ENCODE measurements around the gene YWHAH.
A peak's percentile ranks its signal among the peaks of the same experiment; 100 is the strongest.

The YWHAH gene

DNA sequence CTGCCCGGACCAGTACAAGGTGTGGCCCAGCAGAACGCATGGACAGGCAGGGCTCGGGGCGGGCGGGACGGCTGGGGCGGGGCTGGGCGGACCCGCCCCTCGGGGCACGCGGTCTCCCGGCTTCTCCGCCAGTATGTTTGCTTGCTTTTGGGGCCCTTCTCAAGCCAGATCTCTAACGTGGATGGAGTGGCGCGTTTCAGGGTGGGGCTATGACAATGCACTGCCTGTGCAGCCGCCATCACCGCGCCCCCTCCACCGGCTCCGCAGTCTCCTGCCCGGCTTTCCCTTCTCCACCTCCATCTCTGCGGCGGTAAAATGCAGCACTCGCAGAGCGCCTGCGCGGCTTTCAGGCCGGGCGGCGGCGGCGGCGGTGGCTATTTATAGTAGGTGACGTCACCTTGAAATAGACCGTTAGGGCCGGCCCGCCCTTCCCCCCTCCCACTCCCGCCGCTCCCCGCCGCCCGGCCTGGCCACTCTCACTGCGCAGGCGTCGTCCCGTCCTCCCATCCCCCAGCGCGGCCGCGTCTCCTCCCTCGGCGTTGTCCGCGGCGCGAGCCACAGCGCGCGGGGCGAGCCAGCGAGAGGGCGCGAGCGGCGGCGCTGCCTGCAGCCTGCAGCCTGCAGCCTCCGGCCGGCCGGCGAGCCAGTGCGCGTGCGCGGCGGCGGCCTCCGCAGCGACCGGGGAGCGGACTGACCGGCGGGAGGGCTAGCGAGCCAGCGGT is at the start of gene YWHAH:
Gene YWHAH, plus strand, starts transcription at position 558 of the 722 bp plus-strand sequence. CDS start 199 bp downstream, outside the sequence.
- DNase-seq (ENCODE audit: low spot score): peak; percentile 94

DNA sequence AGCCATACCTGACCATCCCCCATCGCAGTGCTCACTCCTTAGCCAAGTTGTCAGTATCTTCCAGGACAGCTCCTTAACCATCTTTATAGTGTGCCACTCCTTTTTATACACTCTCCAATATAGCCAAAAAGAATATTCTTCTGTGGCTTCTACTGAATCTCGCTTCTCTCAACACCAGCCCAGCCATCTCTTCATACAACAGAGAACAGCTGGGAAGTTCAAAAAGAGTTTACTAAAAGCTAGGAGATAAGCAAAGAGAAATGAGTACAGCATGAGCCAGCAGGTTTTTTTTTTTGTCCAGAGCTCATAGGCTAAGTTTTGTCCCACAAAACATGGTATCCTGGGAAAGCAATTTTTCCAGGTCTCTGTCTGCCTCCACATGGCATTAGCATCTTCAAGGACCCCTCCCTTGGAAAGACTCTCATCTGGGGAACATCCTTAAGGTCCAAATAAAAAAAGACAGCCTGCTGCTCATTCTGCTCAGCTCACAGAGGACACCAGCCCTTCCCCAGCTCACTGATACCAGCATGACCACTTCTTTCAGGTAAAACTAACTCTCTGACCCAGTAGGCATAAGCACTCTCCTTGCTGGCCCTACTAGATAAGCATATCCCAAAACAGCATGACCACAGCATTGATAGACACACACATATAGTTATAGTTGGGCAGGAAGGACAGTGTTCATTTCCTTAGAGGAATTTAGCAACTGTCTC is 48.8 kb upstream of the YWHAH start:
- no peak for DNase-seq (ENCODE audit: low spot score)

DNA sequence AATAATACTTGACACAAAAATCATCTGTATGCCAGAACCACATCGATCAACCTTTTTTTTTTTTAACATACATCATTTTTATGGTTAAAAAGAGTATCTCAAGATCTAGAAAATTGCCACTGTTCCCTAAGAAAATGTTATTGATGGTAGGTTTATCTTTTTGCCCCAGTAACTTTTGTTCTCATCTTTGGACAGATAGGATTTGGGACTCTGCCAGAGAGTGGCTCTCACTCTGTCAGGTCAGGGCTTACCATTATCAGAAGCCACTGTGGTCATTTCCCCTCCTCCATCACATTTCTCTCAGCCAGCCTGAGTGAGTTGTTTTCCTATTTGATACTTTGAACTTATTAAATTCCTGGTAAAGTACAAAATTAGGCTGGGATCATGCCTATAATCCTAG is 47.9 kb upstream of the YWHAH start:
- no peak for DNase-seq (ENCODE audit: low spot score)

DNA sequence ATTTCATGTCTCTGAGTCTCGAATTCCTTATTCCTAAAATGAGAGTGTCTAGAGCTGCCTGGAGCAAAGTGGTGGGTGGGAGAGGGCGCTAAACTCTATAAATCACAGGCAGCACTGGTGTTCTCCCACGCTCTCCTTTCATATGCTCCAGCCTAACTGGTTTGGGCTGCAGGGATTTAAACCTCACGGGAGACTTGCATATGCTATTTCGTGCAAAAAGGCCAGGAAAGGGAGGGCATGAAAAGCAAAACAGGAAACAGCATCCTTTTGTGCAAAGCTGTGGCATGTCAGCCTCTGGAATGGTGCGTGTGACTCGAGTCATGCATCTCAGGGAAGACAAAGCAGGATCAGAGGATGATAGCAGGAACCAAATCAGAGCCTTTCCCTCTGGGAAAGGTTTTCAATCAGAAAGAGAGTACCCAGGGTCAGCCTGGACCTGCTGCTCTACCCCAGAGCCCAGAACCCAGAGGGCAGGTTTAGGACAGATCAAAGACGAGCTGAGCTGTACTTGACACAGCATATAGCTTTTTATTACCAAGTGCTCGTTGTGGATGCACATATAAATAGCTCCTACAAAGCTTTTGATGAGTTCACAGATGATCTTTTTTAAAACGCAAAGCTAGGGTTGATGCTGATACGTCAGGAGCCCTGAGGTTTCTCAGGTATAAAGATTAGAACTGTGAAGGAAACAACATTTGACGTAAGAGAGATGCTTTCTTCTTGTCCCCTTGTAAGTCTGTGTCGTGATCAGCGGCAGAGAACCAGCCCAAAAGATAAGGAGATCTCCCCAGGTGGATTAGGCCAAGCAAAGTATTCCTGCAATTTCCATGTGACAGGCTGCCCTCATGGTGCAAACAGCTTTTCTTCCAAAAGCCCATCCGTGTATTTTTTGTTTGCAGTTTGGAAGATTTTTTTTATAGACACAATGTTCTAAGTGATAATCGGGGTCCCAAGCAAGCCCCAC is 46.2 kb upstream of the YWHAH start:
- DNase-seq (ENCODE audit: low spot score): peak; percentile 72

DNA sequence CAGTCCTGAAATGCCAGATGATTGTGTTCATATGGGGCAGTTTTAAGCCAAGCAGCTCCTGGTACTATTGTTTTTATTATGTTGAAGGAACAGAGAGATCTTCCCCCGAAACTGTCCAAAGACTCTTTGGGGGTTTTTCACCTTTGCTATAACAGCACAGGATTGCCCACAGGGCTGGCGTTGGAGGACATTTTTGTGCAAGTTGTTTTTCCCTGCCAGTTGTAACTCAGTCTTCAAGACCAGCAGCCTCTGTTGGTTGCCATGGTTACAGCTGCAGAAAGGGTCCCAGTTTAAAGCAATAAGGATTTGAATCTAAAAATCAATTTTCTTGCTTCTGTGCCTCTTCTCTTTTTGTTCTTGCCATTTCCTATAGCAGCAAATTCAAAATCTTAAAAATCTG is 45.4 kb upstream of the YWHAH start:
- DNase-seq (ENCODE audit: low spot score): peak; percentile 67

DNA sequence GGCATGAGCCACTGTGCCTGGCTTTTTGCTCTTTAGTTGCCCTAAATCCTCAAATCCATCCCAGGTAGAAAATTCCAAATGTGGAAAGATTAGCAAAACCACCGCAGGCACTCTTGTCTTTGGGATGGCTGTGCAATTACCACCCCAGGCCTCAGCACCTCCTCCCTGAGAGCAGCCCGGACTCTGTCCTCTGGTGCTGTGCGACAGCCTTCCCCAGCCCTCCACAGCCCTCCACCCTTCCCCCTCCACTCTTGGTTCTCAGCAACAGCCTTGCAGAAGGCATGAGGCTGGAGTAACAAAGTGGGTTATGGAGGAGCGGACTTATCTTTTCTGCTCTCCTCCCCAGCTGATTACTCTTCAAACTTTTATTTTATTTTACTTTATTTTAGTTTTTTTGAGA is 44.7 kb upstream of the YWHAH start:
- no peak for DNase-seq (ENCODE audit: low spot score)

DNA sequence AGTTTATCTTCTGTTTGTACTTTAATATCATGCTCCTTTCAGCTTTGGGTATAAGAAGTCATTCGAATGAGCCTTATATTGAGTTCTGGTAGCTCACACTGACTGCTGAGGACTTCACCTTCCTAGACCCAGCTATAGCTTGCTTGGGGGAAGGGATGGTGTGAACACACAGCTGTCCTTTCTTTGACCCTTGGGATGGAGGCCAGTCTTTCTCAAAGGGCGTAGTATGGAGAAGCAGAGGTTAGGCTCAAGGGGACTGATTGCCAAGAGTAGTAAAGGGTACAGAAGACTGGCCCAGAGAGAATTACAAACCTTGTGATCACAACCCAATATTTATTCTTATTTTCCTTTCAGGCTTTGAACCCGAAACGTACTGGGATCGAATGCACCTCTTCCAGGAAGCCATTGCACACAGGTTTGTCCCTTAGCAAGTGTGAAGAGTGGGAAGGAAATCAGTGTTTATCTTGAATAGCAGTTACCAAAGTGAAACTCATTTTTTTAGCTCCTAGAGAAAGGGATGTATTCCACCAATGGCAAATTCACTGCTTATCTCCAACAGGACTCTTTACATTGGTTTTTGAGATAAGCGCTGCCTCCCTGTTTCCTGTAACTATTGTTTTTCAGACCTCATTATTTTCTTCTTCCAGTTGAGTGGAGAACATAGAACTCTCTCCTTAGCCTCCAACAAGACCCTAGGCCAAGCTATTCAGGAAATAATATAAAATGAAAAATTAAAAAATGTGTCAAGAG is 42.8 kb upstream of the YWHAH start:
- no peak for DNase-seq (ENCODE audit: low spot score)

DNA sequence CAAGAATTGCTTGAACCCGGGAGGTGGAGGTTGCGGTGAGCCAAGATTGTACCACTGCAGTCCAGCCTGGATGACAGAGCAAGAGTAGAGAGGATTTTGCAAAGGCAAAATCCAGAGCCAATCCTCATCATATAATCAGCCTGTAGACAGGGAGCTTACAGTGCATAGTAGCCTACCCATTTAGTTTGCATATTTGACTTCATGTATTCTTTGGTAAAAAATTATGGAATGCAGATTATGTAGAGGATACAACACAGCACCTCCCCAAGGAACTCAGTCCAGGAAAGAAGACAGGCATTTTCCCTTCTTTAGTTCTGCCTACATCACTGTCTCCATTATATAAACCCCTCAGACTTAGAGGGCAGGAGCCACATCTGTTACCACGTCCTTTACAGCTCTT is 39.7 kb upstream of the YWHAH start:
- no peak for DNase-seq (ENCODE audit: low spot score)

DNA sequence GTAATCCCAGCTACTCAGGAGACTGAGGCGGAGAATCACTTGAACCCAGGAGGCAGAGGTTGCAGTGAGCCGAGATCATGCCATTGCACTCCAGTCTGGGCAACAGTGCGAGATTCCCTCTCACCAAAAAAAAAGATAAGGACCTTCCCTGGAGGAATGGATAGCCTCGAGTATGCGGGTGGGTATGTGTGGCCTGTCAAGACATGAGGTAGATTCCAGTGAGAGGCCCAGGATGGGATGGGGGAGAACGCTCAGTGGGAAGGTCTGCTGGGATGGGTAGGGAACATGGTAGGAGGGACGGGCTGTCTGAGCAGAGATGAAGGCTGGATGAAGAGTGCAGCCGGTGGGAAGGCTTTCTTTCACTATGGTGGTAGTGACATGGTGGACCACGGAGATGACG is 39.0 kb upstream of the YWHAH start:
- DNase-seq (ENCODE audit: low spot score): no peak

DNA sequence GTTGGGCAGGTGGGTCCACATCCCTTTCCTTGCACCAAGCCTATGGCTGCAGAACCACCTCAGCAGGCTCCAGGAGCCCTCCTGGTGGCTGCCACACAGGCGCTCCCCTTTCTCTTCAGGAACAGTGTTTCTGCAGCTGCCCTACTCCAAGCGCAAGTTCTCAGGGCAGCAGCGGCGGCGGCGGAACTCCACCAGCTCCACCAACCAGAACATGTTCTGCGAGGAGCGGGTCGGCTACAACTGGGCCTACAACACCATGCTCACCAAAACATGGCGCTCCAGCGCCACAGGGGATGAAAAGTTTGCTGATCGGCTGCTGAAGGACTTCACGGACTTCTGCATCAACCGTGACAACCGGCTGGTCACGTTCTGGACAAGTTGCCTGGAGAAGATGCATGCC is 38.2 kb upstream of the YWHAH start:
- no peak for DNase-seq (ENCODE audit: low spot score)

DNA sequence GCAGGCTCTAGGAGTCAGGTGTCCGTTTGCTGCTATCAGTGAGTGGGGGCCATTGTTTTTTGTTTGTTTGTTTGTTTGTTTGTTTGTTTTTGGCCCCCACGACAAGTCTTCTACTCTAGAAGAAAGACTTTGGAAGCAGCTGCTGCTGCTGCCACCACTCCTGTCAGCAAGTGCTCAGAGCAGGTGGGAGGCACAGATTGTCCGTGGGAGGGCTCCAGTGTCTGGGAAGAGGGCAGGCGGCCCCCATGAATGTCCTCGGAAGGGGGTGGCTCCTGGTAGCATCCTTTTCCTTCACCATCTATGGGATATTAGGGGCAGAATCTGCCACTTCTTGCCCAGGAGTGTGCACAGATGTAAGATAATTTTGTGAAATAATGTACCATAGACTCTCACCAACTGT is 37.8 kb upstream of the YWHAH start:
- no peak for DNase-seq (ENCODE audit: low spot score)

DNA sequence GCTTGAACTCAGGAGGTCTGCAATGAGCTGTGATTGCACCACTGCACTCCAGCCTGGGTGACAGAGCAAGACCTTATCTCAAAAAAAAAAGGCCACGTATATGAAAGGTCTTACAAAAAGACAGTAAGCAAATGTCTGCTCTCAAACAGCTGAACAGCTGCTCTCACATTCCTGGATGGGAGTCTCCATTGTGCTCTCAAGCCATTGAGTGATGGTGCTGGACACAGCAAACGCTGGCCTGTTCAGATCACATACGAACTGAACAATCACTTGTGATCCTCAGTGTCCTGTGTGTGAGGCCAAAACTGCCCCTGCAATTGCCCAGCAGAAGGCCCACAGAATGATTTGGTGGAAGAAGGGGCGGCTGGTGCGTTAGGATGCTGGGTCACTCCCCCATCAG is 34.4 kb upstream of the YWHAH start:
- no peak for DNase-seq (ENCODE audit: low spot score)

DNA sequence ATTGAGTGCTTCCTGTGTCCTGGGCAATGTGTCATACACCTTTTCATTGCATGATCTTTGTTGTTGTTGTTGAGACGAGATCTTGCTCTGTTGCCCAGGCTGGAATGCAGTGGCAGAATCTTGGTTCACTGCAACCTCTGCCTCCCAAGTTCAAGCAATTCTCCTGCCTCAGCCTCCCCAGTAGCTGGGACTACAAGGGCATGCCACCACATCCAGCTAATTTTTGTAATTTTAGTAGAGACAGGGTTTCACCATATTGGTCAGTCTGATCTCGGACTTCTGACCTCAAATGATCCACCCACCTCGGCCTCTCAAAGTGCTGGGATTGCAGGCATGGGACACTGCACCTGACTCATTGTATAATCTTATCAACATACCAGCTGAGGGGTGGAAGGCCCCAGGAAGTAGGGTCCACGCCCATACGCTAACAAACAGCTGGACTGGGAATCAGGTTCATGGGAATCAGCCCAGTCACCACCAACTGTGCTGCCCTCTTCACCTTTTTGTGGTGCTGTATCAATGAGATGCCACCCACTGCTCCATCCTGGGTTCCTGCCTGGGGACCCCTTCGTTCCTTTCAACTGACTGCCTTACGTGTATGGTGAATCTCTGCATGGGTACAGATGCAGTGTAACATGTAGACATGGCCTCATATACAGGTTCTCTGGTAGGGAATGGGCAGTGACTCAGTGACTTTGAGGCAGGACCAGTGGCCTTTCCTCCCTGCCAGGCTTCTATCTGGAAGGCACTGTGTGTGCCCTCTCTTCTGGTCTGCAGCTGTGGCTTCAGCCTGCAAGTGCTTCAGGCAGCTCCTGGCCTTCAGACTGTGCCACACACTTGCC is 32.5 kb upstream of the YWHAH start:
- DNase-seq (ENCODE audit: low spot score): no peak

DNA sequence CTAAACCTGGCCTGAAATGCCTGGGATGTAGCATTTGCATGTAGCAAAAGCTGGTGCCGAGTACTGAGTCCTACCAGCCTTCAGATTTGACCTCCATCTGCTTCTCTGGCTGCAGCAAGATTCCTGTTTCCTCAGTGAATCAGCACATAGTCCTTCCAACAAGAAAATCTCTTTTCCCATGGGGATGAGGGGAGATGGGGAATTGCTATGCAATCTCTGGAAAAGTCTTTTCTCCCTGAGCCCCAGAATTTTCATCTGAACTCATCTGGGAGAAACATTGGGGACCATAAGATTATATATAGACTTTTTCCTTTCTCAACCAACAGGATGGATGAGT is 32.0 kb upstream of the YWHAH start:
- no peak for DNase-seq (ENCODE audit: low spot score)

DNA sequence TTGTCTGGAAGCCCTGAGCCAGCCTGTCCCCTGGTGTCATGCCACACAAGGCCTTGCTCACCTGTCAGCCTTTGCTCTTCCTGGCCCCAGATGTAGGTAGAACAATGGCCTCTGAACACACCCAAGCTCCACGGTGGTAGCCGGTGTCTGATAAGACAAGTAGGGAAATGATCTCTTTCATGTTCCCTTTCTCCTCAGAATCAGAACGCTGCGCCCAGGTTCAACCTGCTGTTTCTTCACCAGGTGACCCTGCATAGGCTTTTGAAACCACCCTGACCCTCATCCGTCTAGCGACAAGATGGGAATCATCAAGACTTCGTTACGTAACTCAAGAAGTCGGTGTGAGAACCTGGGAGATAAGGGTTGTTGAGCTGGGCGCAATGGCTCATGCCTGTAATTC is 28.7 kb upstream of the YWHAH start:
- DNase-seq (ENCODE audit: low spot score): no peak

DNA sequence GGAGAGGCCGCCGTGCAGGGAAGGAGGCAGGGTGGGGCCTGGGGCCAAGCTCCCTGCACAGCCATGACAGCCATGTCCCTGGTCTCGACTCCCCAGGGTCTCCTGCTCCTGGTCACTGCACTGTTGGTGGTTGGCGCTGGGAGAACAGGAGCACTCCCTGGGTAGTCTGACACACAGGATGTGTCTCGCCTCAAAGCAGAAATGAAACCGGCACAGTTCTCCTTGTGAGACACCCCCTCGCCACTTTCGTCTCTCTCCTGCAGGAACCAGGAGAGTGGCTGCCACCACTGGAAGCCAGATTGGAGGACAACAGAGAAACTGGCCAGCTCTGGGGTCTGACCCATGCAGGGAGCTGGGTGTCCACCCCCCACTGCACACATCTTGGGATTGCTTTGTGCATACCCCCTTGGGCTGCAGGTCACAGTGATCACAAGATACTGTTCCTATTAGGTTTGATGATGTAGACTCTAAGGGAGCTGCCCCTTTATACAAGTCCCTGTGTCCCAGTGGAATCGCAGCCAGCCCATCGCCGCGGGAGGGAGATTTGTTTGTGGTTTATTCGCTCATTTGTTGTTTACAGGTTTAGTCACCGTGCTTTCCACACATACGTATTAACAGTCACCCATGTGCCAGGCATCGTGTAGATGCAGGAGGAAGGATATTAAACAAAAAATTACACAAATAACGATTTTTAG is 27.0 kb upstream of the YWHAH start:
- DNase-seq (ENCODE audit: low spot score): peak; percentile 59

DNA sequence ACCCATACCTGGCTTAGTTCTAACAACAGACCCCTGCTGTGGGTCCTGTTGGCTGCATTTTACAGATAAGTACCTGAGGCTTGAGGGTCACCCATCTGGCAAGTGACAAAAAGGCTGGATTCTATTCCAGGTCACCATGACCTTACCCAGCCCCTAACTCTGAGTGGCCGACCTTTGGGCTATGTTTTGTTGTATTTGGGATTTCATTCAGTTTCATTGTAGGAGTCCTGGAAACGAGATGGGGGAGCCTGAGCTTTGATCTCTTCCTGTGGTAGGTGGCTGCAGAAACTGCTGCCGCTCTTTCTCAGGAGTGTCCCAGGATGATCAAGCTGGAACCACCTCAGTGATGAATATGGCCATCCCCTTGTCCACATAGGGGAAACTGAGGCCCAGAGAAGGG is 24.6 kb upstream of the YWHAH start:
- DNase-seq (ENCODE audit: low spot score): no peak

DNA sequence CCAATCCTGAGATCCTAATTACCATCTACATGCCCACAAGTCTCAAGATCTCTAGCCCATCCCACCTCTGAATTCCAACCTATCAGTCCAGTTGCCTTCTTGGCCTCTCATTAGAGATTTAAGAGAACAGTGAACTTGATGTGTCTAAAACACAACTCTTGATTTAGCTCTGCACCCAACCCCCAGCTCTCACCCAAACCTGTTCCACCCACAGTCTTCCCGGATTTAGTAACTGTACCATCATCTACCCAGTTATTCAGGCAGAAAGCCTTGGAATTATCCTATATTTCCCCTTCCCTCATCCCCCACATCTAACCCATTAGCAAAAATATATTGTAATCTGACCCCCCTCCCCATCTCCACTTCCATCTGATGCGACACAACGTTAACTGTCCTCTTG is 24.0 kb upstream of the YWHAH start:
- DNase-seq (ENCODE audit: low spot score): no peak

DNA sequence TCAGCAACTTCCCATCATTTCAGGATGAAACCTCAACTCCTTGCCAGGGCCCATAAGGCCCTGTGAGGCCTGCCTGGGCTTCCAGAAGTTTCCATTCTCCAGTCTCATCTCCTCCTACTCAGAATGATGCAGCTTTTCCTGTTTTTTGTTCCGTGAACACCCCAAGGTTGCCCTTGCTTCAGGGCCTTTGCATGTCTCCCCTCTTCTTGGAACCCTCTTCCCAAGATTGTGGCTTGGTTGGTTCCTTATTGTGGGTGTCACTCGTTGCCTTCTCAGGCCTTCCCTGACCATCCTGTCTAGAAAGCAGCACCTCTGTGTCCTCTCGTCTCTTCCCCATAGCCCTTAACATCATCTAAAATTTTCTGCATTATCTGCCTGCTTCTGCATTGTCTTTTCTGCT is 23.2 kb upstream of the YWHAH start:
- no peak for DNase-seq (ENCODE audit: low spot score)

DNA sequence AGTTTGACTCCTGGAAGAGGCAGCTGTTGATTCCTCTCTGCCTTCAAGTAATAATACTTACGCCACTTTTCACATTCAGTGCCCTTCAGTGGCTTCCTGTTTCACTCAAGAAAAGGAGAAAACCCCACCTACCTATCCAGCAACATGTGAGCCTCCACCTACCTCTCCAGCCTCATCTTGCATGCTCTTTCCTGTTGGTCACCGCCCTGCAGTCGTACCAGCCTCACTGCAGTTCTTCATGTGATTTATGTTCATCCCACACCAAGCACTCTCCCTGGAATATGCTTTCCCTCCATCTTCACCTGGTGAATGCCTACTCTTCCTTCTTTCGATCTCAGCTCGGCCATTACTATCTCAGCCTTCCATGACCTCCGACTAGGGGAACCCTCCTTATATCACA is 21.8 kb upstream of the YWHAH start:
- DNase-seq (ENCODE audit: low spot score): no peak

DNA sequence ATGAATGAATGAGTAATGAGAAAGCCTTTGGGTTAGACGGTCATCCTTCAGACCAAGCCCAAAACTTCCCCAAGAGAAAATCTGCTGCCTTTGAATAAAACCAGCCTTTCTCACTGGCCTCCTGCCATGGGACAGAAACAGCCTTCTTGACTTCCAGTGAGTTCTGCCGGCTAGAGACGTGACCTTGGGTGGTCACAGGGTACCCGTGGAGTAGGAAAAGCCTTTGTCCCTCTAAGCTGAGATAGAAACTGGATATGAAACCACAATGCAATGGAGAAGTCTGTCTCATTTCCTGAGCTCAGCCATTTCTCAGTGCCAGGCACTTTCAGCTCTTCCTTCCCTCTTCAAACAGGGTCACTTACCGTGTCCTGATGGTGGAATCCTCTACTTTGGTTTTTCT is 21.2 kb upstream of the YWHAH start:
- peak; percentile 87 for DNase-seq (ENCODE audit: low spot score)
